ENCODE data around the gene PSME3.
"Not testable (repeated sequence)": the region's sequence is repeated elsewhere in the genome, so short reads cannot be mapped to it uniquely, and the experiment has no call there.

The PSME3 gene

GRCh38 chr17:42857389-42857788 lies 24.2 kb downstream of the PSME3 start:
- no peak for TF ChIP-seq CTCF (IDR thresholded peaks at IDR 0.05)
- H3K9ac ChIP-seq = no peak overlapping the region
- H3K27me3 ChIP-seq (ENCODE audit: control insufficient read depth, insufficient read depth, low read length) = no peaks in the 10 kb centered on the region
- no peaks in the 10 kb centered on the region for H3K4me1 ChIP-seq
- H3K79me2 ChIP-seq = no peaks in the 10 kb centered on the region
- H3K27ac ChIP-seq = no peak overlapping the region
- no peak overlapping the region for H3K4me3 ChIP-seq (ENCODE audit: low read depth, low read length)
- no peak overlapping the region for H2AFZ ChIP-seq
- H3K36me3 ChIP-seq (ENCODE audit: control insufficient read depth, insufficient read depth, low read length) = no peaks in the 10 kb centered on the region
- H3K9me3 ChIP-seq (ENCODE audit: control insufficient read depth, low read length) = no peaks in the 10 kb centered on the region
- H3K4me2 ChIP-seq (ENCODE audit: low read length) = no peak overlapping the region

GRCh38 chr17:42865638-42866094 lies 32.5 kb downstream of the PSME3 start:
- Histone ChIP-seq H3K9me3 (ENCODE audit: control insufficient read depth, low read length) (no peaks in the 10 kb centered on the region), H3K27ac (no peak overlapping the region), H3K27me3 (ENCODE audit: control insufficient read depth, insufficient read depth, low read length) (no peaks in the 10 kb centered on the region), H2AFZ (no peak overlapping the region), H3K4me2 (ENCODE audit: low read length) (no peak overlapping the region), H3K79me2 (no peaks in the 10 kb centered on the region), H3K4me3 (ENCODE audit: low read depth, low read length) (no peak overlapping the region), H3K36me3 (ENCODE audit: control insufficient read depth, insufficient read depth, low read length) (no peaks in the 10 kb centered on the region), H3K9ac (no peak overlapping the region), H3K4me1 (no peaks in the 10 kb centered on the region)
- no peak for TF ChIP-seq CTCF (IDR thresholded peaks at IDR 0.05)

- Histone ChIP-seq H3K4me3 (ENCODE audit: low read depth, low read length) (no peak overlapping the region), H2AFZ (no peak overlapping the region), H3K9me3 (ENCODE audit: control insufficient read depth, low read length) (no peaks in the 10 kb centered on the region), H3K4me1 (no peaks in the 10 kb centered on the region), H3K27ac (no peak overlapping the region), H3K36me3 (ENCODE audit: control insufficient read depth, insufficient read depth, low read length) (no peaks in the 10 kb centered on the region), H3K27me3 (ENCODE audit: control insufficient read depth, insufficient read depth, low read length) (no peaks in the 10 kb centered on the region), H3K4me2 (ENCODE audit: low read length) (no peak overlapping the region), H3K9ac (no peak overlapping the region), H3K79me2 (no peaks in the 10 kb centered on the region)
- no peak for TF ChIP-seq CTCF (IDR thresholded peaks at IDR 0.05)
These were observed 33.0 kb downstream of the PSME3 start for GRCh38 chr17:42866216-42866615.

- Histone ChIP-seq H3K79me2 (no peaks in the 10 kb centered on the region), H3K4me3 (ENCODE audit: low read depth, low read length) (no peak overlapping the region), H3K27me3 (ENCODE audit: control insufficient read depth, insufficient read depth, low read length) (no peaks in the 10 kb centered on the region), H2AFZ (peak overlapping the region; percentile 15), H3K27ac (no peak overlapping the region), H3K9ac (no peak overlapping the region), H3K4me2 (ENCODE audit: low read length) (no peak overlapping the region), H3K9me3 (ENCODE audit: control insufficient read depth, low read length) (no peaks in the 10 kb centered on the region), H3K36me3 (ENCODE audit: control insufficient read depth, insufficient read depth, low read length) (no peaks in the 10 kb centered on the region), H3K4me1 (no peaks in the 10 kb centered on the region)
- TF ChIP-seq CTCF (IDR thresholded peaks at IDR 0.05) = no peak
These were observed 33.7 kb downstream of the PSME3 start for GRCh38 chr17:42866631-42867575.

- not testable (repeated sequence) for H3K9ac ChIP-seq
These were observed 34.6 kb downstream of the PSME3 start for GRCh38 chr17:42867694-42868261.

More at GRCh38 chr17:42867694-42868261, 34.6 kb downstream of the PSME3 start:
- not testable (repeated sequence) for H3K4me1 ChIP-seq; H3K4me2 ChIP-seq (ENCODE audit: low read length); H3K4me3 ChIP-seq (ENCODE audit: low read depth, low read length); H3K27me3 ChIP-seq (ENCODE audit: control insufficient read depth, insufficient read depth, low read length); H3K36me3 ChIP-seq (ENCODE audit: control insufficient read depth, insufficient read depth, low read length); H3K9me3 ChIP-seq (ENCODE audit: control insufficient read depth, low read length); H3K27ac ChIP-seq; H2AFZ ChIP-seq; H3K79me2 ChIP-seq

All from parathyroid adenoma (tissue), 2 donors.